ENCODE measurements around the gene MAPK13.
A peak's percentile ranks its signal among the peaks of the same experiment; 100 is the strongest.

The MAPK13 gene

GRCh38 chr6:36160147-36160760 is 29.9 kb downstream of the MAPK13 start:
- peak; percentile 37 for DNase-seq

- no peak for DNase-seq
Observed at GRCh38 chr6:36169023-36170007, 39.0 kb downstream of the MAPK13 start.

- no peak for DNase-seq
Observed at GRCh38 chr6:36170704-36171103, 40.4 kb downstream of the MAPK13 start.

GRCh38 chr6:36171573-36171972 is 41.3 kb downstream of the MAPK13 start:
- no peak for DNase-seq

- DNase-seq = peak; percentile 3
Observed at GRCh38 chr6:36177166-36177565, 46.9 kb downstream of the MAPK13 start.

GRCh38 chr6:36178544-36178943 is 48.2 kb downstream of the MAPK13 start:
- DNase-seq = no peak

- DNase-seq = no peak
Observed at GRCh38 chr6:36180126-36180525, 49.8 kb downstream of the MAPK13 start.

- DNase-seq = no peak
Observed at GRCh38 chr6:36184311-36184710, 54.0 kb downstream of the MAPK13 start.

GRCh38 chr6:36186199-36186598 is 55.9 kb downstream of the MAPK13 start:
- DNase-seq = no peak

GRCh38 chr6:36187446-36187845 is 57.1 kb downstream of the MAPK13 start:
- no peak for DNase-seq

Measured in kidney glomerular epithelial cell (primary cell).